ENCODE results near the gene EPB41L4B.

The EPB41L4B gene

DNA sequence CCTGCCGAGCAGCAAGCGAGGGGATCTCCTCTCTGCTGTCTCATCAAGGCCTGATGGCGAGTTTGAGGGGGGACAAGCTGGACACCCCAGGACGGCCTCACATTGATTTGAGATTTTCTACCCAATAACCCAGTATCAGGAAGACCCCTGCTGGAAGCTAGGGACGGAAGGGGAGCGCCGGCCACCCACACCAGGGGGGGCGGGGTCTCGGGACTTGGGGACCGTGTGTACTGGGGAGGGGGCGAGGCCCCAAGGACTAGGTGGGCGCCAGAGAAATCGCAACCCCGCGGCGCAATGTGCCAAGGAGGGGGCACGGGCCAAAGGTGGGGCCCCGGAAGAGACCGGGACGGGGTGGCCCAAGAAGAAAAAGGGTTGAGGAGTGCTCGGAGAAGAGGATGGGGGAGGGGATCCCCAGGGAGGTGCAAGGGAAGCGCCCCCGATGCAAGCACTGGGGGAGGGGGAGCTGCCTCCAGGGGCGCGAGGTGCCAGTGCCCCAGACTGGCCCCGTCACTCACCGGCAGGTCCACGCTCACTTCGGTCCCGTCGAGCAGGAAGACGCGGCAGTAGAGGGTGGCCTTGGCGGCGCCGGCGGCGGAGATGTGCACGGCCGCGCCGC, 1.1 kb downstream of the EPB41L4B start:
- peak; percentile 28 for DNase-seq

- no peak for DNase-seq
These were observed 1.7 kb downstream of the EPB41L4B start for GRCh38 chr9:109319017-109319625.

- no peak for DNase-seq
These were observed 2.7 kb downstream of the EPB41L4B start for GRCh38 chr9:109317979-109318741.

GRCh38 chr9:109317311-109317978, 3.4 kb downstream of the EPB41L4B start:
- no peak for DNase-seq

- DNase-seq = no peak
These were observed 4.6 kb downstream of the EPB41L4B start for GRCh38 chr9:109316207-109316640.

DNA sequence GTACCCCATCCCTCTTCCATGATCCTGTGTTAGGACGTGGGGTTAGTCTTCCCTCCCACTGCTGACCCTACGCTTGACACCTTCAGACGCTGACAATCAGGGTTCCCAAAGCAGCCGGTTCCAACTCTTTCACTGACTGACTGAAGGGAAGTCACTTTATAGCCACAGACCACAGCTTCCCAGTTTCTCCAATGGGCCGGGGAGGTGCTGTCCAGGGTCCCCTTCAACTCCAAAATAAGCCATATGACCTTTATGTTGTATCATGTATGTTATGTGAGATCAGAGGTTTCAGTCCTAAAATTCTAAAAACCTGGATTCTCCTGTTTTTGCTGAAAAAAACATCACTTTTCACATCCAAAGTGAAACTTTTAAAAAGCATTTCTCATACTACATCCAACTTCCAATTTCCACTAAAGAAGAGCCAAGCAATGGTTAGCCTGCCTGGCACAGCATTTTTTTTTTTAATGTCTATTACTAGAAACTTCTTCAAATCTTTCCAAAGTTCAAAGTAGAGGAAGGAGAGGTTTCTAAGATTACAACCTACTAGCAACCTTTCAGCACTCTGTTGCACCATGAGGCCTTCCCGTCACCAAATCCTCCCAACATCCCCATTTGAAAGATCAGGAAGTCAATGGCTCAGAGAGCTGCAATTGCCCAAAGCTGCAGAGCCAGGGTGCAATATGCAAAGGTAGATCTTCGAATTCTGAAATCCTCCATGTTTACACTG, 5.2 kb downstream of the EPB41L4B start:
- peak; percentile 71 for DNase-seq

GRCh38 chr9:109314011-109314531, 6.8 kb downstream of the EPB41L4B start:
- DNase-seq = no peak

GRCh38 chr9:109313351-109313750, 7.5 kb downstream of the EPB41L4B start:
- DNase-seq = no peak

GRCh38 chr9:109312783-109313182, 8.1 kb downstream of the EPB41L4B start:
- DNase-seq = no peak

- DNase-seq = no peak
These were observed 9.1 kb downstream of the EPB41L4B start for GRCh38 chr9:109311731-109312130.

DNA sequence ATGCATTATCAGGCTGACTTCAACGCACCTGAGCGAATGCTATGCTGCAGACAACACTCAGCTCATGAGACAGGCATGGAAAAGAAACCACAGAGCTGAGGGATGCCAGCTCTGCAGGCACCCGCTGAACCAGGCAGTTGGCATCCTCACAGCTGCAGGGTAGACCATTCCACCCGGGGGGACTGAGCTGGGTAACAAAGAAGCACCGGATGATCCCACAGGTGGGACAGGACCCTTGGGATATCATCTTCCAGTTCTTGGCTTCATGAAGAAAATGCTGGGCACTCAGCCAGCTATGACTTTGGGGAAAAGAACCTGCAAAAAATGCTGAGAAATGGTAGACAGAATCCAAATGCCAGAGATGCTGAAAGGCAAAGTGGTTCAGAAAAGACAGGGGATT, 9.6 kb downstream of the EPB41L4B start:
- DNase-seq = no peak

DNA sequence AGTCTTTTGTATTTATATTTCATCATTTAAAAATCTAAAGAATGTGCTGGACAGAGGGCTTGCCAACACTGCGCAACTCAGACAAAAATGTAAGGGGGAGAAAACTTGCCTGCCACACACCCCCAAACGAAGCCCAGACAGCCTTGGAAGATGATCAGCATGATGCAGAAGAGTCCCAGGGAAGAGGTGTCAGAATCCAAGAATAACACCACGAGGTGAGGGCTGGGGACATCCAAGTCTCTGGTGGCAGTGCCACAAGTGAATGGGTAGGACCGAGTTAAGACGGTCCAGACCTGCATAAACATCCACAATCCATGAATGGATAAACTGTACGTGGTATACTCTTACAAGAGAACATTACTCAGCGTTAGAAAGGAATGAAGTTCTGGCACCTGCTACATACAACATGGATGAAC, 10.4 kb downstream of the EPB41L4B start:
- DNase-seq = no peak

- no peak for DNase-seq
These were observed 11.6 kb downstream of the EPB41L4B start for GRCh38 chr9:109309282-109309681.

- DNase-seq = no peak
These were observed 13.2 kb downstream of the EPB41L4B start for GRCh38 chr9:109307380-109308240.

DNA sequence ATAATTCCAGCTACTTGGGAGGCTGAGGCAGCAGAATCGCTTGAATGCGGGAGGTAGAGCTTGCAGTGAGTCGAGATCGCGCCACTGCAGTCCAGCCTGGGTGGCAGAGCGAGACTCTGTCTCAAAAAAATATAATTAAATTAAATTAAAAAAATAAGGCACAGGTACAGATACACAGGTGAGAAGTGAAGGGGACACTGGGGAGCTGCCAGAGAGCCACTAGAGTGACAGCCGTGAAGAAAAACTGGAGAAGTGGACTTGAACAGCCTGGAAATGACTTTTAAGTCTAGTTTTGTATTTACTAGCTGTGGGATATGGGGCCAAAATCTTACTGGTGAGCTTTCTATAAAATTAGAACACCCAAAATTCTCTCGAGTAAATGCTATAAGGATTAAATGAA, 15.1 kb downstream of the EPB41L4B start:
- DNase-seq = no peak

DNA sequence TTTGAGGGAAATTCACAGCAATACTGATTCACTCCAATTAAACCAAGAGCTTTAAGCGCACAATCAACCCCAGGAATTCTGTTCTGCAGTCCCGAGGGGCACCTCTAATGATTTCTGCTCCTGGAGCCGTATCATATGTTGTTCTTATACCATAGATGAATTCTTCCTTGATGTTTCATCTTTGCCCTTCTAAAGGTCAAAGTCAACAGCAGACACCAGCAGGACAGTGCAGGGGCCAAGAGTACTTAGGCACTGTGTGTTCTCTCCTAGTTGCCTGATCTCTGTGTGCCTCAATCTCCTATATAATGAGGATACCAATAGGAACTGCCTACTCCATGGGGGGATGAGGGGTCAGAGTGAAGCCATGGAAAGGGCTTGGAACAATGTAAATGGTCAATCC, 16.5 kb downstream of the EPB41L4B start:
- no peak for DNase-seq

DNA sequence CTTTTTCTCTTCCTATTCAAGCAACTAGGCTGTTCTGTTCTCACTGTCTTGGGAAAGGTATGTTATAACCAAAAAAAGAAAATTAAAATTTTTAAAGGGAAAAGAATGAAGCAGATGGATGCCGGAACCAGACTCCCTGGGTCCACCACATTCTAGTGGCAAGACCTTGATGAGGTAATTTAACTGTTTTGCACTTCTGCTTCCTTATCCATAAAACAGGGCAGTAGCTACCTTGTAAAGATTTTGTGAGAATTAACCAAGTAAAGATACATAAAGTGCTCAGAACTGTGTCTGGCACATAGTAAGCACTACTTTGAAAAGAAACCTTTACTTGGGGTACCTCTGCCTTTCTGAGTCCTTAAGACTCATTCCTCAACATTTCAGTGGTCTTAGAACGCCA, 17.0 kb downstream of the EPB41L4B start:
- DNase-seq = no peak

- DNase-seq = no peak
These were observed 18.3 kb downstream of the EPB41L4B start for GRCh38 chr9:109302606-109303005.

- no peak for DNase-seq
These were observed 19.8 kb downstream of the EPB41L4B start for GRCh38 chr9:109301012-109301411.

GRCh38 chr9:109299891-109300290, 21.0 kb downstream of the EPB41L4B start:
- DNase-seq = no peak

DNA sequence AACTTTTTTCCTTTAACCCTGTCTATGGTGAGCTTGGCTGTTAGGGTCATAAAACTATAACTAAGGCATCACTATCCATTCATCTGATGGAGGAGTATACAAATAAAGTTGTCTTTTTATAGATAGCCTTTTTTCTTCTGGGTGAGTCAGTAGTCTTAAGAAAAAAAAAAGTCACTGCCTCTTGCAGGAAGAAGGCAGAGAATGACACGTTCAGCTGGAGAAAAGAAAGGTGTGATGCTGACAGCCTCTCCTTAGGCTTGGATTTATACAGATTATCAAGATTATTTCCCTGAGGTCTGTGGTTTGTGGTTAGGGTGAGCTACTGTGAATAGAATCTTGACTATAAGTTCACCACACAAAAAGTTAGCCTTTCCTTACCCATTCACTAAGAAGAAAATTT, 23.0 kb downstream of the EPB41L4B start:
- DNase-seq = no peak

Measured in hematopoietic multipotent progenitor cell treated with erythropoietin and hydrocortisone succinate and interleukin-3 and kit ligand, for 4 days (in vitro differentiated cells).